T-helper 9 cell (primary cell): ENCODE results near the gene SPAG9.

Experiments
- DNase-seq: peaks from one replicate; pipeline ENCODE4 v3.0.0-alpha.2; 2020
- total RNA-seq, 2 donors: gene quantifications; one replicate each; lab custom pipeline; 2026; lab: John Stamatoyannopoulos, UW

Gene SPAG9, protein sequence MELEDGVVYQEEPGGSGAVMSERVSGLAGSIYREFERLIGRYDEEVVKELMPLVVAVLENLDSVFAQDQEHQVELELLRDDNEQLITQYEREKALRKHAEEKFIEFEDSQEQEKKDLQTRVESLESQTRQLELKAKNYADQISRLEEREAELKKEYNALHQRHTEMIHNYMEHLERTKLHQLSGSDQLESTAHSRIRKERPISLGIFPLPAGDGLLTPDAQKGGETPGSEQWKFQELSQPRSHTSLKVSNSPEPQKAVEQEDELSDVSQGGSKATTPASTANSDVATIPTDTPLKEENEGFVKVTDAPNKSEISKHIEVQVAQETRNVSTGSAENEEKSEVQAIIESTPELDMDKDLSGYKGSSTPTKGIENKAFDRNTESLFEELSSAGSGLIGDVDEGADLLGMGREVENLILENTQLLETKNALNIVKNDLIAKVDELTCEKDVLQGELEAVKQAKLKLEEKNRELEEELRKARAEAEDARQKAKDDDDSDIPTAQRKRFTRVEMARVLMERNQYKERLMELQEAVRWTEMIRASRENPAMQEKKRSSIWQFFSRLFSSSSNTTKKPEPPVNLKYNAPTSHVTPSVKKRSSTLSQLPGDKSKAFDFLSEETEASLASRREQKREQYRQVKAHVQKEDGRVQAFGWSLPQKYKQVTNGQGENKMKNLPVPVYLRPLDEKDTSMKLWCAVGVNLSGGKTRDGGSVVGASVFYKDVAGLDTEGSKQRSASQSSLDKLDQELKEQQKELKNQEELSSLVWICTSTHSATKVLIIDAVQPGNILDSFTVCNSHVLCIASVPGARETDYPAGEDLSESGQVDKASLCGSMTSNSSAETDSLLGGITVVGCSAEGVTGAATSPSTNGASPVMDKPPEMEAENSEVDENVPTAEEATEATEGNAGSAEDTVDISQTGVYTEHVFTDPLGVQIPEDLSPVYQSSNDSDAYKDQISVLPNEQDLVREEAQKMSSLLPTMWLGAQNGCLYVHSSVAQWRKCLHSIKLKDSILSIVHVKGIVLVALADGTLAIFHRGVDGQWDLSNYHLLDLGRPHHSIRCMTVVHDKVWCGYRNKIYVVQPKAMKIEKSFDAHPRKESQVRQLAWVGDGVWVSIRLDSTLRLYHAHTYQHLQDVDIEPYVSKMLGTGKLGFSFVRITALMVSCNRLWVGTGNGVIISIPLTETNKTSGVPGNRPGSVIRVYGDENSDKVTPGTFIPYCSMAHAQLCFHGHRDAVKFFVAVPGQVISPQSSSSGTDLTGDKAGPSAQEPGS (N-terminal part only)
- total RNA-seq = 127 to 194 reads per million in 2 donors

DNA sequence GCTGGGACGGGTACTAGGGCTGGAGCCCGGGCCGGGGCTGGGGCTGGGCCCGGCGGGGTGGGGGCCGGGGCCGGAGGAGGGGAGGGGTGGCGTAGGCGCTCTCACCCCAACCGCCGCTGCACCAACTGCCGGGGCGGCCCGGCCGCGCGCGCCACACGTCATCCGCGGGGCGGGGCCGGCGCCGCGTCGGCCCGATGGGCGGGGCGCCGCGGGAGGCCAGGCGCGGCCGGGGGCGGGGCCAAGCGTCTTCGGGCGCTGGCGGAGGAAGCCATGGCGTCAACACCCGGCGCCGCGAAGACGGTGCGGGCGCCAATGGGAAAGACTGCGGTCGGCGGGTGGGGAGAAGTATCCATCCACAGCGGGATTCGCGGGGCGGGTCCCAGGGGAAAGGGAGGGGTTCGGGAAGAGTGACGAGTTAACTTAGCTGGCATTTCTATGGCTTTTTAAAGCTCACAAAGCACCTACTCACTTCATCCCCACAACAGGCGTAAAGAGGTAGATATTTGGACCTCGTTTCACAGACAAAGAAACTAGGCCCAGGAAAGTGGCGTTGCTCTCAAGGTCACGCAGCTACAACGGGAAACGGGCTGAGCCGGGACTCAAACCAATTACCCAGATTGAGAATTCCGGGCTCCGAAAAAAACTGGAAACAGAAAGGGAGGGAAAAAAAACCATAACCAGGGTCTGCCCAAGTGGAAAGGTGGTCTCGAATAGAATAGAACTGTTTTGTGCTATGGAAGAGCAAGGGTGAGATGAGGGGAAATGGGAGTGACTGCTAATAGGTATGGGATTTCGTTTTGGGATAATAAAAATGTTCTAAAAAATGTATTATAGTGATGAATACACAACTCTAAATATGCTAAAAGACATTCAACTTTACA, at the start of gene SPAG9:
Gene SPAG9, minus strand, starts transcription at position 130 of the 881 bp plus-strand sequence. CDS start 212 bp downstream, outside the sequence.
- DNase-seq = peak; percentile 88

DNA sequence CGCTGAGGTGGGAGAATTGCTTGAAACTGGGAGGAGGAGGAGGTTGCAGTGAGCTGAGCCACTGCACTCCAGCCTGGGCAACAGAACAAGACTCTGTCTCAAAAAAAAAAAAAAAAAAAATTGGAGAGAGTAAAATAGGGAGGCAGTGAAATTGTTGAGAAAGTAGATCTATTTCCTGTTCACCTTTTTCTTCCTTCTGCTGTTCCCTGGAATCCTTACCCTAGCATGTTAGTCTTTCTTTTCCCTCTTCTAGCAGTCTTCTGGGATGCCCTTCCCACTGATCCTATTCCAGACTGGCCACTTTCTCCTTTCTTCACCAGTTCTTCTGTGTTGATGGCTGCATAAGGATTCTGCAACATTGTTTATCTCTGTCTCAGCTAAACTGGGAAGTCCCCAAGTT, 48.7 kb upstream of the SPAG9 start:
- DNase-seq = no peak

DNA sequence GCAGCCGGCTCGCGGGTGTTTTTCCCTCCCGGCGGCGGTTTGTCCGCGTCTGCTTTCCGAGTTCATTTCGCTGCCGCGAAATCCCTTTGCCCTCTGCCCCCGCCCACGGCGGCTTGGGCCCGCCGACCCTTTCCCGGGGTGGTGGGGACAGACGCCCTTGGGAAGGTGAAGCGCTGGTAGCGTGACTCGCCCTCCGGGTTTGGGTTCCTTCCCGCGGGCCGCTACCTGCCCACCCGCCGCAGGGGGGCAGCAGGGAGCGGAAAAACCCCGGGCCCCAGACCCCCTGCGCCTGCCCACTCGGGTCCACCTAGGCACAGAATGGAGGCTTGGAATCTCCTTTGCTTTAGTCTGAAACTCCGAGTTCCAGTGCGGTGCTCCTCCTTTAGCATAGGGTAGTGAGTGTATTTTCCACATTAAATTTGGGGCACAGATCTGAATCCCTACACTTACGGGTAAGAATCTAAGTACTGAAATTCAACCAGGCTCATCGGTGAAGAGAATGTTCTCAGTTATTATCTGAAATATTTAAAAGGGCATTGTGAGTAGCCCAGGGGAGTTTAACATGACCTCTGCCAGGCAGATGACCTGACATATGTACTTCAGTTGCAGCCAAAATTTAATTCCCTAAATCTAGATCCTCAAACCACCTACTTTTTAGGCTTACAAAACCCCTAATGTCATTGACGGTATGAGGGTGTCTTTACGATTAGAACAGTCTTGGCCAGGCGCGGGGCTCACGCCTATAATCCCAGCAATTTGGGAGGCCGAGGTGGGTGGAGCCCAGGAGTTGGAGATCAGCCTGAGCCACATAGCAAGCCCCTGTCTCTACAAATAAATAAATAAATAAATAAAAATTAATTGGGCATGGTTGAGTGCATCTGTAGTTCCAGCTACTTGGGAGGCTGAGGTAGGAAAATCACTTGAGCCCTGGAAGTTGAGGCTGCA, 46.6 kb upstream of the SPAG9 start:
- peak; percentile 63 for DNase-seq

DNA sequence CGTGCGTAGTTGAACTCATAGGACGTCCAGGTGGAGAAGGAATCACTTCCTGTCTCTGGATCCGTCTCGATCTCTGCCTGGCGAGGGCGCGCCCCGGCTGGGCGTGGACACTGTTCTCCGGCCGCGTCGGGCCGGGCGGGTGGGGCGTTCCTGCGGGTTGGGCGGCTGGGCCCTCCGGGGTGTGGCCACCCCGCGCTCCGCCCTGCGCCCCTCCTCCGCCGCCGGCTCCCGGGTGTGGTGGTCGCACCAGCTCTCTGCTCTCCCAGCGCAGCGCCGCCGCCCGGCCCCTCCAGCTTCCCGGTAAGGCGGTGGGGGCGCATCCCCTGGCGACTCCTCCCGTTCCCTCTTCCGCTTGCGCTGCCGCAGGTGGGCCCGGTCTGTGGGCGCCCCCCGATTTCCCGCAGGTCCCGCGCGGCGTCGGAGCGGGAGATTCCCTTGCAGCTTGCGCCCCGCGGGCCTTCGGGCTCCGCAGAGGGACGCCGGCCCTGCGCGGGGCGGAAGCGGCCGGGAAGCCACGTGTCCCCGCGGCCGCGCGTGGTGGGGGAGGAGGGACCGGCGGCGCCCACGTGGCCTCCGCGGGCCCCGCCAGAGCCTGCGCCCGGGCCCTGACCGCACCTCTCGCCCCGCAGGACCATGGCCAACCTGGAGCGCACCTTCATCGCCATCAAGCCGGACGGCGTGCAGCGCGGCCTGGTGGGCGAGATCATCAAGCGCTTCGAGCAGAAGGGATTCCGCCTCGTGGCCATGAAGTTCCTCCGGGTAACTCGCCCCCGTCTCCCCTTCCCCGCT, 45.7 kb upstream of the SPAG9 start, which contains the start of gene NME2:
Gene NME2, plus strand, starts transcription at position 214 of the 789 bp plus-strand sequence. Its CDS starts 420 bp downstream, at position 634.
- peak; percentile 46 for DNase-seq

DNA sequence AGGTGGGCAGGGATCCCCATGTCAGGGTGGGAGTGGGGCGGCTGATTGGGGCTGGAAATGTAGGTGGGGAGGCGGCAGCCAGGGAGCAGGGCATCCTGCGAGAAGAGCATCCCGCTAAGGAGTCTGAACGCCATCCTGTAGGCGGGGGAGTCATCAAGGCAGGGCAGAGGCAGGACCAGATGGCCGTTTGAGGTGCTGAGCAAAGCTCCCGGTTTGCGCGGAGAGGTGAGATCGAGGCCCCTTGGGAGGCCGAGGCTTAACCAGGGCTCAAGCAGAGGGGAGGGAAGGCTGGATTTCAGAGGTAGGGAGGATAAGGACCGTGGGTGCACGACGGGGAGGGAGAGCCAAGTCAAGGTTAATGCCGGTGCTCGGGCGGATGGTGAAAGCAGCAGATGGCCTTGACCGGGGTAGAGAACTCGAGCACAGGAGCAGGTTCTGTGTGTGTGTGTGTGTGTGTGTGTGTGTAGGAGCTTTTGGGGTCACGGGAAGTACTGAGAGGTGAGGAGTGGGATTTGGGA, 45.1 kb upstream of the SPAG9 start:
- DNase-seq = peak; percentile 13

DNA sequence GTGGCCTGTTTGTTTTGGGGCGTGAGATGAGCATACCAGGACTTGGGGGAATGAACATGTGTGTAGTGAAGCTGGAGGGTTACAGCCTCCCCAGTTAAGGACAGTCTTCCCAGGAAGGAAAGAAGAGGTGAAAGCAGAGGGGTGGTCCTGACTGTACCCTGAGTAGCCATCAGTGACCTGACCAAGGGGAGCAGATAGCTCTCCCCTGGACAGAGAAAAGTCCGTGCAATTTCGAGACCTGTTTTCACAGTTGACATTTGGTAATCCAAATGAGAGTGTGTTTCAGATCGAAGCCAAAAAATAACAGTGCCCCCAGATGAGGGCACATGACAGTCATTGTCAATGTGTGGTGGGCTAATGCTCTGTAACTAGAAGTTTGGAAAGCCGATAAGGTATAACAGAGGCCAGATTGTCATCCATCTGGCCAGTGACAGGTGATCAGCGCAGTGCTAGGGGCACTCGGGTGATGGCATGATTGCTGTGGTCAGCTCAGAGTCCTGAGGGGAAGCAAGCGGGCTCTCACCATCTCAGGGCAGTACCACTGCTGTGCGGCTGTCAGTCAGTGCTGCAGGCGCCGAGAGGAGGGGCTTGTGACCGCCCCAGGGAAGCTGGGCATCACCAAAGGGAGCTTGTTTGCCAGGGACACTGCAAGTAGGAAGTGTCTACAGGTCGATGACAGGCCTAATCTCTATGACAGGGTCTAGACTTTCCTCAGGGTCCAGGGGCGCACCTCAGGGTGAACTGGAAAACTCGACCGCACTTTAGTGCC, 44.4 kb upstream of the SPAG9 start:
- no peak for DNase-seq

DNA sequence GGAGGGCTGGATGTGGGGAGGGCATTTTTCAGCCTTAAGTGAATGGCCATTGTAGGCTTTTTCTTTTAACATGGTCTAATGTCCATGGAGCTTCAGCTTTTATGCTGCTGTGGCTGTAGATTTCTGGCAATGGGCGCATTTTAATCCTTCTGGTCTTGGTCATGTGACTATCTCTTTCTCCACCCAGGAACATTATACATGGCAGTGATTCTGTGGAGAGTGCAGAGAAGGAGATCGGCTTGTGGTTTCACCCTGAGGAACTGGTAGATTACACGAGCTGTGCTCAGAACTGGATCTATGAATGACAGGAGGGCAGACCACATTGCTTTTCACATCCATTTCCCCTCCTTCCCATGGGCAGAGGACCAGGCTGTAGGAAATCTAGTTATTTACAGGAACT, 40.9 kb upstream of the SPAG9 start:
- DNase-seq = no peak

DNA sequence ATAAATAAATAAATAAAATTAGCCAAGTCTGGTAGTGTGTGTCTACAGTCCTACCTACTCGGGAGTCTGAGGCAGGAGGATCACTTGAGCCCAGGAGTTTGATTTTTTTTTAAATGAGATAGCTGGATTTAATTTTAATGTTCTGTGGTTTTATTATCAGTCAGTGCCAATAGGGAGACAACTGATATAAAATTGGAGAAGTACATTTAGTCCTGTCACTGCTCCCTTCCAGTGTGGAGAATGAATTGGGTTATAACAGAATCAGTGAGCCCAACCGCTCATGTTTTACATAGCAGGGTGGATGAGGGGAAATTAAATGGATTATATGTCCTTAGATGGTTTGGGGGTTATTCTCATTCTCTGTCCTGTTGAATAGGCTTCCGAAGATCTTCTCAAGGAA, 38.9 kb upstream of the SPAG9 start:
- no peak for DNase-seq

DNA sequence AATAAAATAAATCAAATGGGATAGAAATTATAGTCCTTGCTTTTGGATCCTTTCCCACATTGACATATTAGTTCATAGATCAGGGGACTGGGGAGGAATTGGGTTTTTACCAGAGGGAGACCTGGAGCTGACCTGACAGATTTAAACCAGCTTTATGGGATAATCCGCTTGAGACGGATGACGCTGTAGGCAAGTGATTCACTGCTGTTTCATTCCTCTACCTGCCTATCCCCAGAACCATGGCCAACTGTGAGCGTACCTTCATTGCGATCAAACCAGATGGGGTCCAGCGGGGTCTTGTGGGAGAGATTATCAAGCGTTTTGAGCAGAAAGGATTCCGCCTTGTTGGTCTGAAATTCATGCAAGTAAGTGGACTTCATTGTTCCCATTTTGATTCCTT, 34.7 kb upstream of the SPAG9 start:
- no peak for DNase-seq

DNA sequence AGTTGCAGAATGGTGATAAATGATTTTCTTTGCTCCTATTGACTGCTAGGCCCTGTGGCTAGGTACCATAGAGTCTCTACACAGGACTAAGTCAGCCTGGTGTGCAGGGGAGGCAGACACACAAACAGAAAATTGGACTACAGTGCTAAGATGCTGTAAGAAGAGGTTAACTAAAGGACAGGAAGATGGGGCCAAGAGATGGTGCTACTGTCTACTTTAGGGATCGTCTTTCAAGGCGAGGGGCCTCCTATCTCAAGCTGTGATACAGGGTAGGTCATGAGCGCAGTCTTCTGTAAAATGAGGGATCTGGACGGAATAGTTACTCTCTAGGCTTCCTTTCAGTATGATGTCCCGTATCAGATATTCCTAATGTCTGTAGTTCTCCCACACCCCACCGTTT, 33.5 kb upstream of the SPAG9 start:
- DNase-seq = no peak

DNA sequence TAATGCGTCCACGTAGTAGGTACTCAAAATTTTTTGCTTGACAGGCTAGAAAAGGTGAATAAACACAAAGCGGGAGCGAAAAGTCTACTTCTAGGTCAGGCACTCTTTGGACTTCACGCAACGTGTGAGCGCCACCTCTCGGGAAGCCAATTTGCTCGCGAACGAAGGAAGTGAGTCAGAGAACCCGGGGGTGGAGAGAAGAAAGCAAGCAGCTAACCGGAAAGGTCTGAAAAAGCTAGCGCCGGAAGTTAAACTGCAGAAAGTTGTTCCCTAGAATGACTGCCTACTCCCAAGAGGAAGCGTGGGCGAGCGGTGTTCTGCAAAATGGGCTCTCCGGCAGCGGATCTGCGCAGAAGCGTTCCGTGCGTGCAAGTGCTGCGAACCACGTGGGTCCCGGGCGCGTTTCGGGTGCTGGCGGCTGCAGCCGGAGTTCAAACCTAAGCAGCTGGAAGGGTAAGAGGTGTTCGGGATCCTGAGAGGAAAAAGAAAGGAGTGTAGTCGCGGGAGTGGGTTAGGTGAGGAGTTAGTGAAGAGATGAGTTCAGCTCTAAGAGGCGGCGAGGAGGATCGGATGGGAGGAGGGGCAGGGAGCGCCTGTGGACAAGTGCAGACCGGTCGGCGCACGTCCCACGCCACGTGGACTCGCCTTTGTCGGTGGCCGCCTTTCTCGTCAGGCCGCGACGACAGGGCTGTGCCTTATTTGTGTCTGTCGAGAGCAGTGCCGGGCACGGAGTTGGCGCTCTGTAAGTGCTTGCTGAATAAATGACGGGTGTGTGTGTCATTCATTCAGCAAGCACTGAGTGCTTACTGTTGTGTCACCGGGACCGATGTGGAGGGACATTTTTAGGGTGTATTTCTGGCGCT, 32.8 kb upstream of the SPAG9 start, which contains the start of gene NME1:
Gene NME1, plus strand, starts transcription at position 350 of the 863 bp plus-strand sequence. CDS start 2,096 bp downstream, outside the sequence.
- peak; percentile 94 for DNase-seq

DNA sequence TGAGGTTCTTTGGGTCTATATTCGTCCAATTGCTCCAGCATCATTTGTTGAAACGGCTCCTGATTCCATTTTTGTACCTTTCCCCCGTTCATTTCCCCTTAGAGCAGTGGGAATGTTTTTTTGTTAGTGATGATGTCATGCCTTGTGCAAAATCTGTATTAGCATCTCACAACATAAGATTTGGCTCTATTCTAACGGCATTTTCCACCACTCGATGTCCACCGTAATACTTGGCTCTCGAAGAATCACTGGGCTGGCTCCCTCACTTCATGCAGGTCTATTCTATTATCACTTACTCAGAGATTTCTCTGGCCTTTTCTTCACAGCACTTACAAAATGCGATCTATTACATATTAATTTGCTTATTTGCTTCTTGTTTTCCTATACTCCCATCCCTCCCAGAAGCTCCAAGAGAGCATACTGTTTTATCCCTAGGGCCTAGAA, 32.1 kb upstream of the SPAG9 start:
- no peak for DNase-seq

DNA sequence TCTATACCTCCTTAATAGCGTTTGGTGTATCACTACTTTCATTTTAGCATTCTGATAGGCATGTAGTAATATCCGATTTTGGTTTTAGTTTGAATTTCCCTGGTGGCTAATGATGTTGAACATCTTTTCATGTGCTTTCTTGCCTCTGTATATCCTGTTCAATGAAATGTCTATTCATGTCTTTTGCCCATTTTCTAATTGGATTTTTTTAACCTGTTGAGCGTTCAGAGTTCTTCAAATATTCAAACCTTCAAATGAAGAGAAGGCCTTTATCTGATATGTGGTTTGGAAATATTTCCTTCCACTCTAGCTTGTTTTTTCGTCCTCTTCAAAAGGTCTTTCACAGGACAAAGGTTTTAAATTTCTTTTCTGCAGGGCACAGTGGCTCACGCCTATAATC, 30.3 kb upstream of the SPAG9 start:
- no peak for DNase-seq

DNA sequence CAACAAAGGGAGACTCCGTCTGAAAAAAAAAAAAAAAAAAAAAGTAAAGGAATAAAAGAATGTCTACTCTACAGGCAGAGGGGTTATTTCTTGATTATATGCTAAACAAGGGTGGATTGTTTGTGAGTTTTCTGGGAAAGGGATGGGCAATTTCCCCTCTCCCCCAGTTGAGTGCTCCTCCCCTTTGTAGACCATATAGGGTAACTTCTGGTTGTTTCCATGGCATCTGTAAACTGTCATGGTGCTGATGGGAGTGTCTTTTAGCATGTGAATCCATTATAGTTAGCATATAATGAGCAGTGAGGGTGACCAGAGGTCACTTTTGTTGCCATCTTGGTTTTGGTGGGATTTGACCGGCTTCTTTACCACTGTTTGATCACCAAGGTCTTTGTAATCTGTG, 28.5 kb upstream of the SPAG9 start:
- no peak for DNase-seq

DNA sequence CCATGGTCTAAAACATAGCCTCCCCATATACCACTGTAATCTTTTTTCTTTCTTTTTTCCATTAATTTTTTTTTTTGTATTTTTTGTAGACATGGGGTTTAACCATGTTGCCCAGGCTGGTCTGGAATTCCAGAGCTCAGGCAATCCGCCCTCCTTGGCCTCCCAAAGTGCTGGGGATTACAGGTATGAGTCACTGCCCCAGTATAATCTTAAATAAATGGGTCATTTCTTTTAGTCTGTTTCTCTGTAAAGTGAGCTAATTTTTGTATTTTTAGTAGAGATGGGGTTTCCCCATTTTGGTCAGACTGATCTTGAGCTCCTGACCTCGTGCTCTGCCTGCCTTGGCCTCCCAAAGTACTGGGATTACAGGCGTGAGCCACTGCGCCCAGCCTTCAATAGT, 27.0 kb upstream of the SPAG9 start:
- DNase-seq = no peak

DNA sequence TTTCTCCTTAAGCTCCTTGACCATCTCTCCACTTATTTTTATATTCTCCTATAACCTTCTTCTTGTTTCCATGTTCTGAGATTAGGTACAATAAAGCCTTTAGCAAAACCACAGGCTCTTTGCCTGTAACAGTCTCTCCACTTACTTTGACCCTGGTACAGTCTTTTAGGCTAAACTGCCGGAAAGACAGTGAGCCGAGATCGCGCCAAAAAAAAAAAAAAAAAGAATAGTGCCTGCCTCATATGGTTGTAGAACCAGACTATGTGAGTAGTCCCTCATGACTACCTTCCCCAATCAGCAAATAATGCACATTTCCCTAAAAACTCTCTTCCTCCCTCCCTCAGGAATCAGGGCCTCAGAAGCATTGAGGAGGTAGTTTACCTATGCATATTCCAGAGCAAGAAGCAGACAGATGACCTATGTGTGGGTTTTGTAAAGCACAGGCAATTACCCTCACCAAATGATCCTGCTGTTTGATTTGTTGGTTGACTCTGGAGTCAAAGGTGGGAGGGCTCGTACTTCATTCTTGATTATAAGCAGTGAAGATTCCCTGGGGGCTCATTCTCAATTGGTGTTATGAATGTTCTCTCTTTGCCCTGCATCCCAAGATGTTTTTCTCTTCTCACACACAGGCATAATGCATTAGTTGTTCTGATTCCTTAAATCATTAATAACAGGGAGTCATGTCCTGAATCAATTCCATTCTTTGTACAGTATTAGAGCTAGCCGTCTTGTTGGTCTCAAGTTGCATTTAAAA, 23.8 kb upstream of the SPAG9 start:
- DNase-seq = no peak

DNA sequence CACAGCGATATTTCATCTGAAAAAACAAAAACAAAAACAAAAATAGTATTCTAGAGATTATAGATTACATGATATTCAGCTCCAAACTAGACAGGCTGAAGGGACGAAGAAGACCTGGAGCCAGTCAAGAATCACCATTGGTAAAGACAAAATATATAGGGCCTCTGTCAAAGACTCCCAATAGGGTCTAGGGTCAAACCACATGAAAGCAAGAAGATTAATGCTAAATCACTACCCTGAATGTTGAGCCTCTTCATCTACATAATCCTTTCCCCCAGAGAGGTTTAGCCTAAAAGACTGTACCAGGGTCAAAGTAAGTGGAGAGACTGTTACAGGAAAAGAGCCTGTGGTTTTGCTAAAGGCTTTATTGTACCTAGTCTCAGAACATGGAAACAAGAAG, 21.9 kb upstream of the SPAG9 start:
- DNase-seq = no peak
